ENCODE measurements around the gene ADAP1.

GRCh38 chr7:867001-867405 is 87.5 kb downstream of the ADAP1 start:
- no peak for TF ChIP-seq CTCF (IDR thresholded peaks at IDR 0.05; ENCODE audit: control extremely low read depth in 1 of 3, insufficient read depth in 1 of 3, low read depth in 1 of 3, low read length in 3 of 3)
- TF ChIP-seq JUND (IDR thresholded peaks at IDR 0.05; ENCODE audit: low read length), result no peak
